Measurements from ENCODE around the gene KRT33A.
"Not testable (repeated sequence)": the region's sequence is repeated elsewhere in the genome, so short reads cannot be mapped to it uniquely, and the experiment has no call there.

Gene KRT33A

GRCh38 chr17:41367426-41368075 lies 16.9 kb upstream of the KRT33A start:
- FAIRE-seq (no peak), DNase-seq (ENCODE audit: extremely low spot score, insufficient read length, low read depth) (no peak)

- DNase-seq (ENCODE audit: extremely low spot score, insufficient read length, low read depth) (no peak), FAIRE-seq (no peak)
Measured at GRCh38 chr17:41366070-41366469, 15.4 kb upstream of the KRT33A start.

- DNase-seq (ENCODE audit: extremely low spot score, insufficient read length, low read depth) (no peak), FAIRE-seq (no peak)
Measured at GRCh38 chr17:41363881-41364280, 13.3 kb upstream of the KRT33A start.

- no peak for DNase-seq (ENCODE audit: extremely low spot score, insufficient read length, low read depth)
- FAIRE-seq = no peak
Measured at GRCh38 chr17:41360296-41360995, 9.8 kb upstream of the KRT33A start.

GRCh38 chr17:41354536-41354935 lies 3.9 kb upstream of the KRT33A start:
- DNase-seq (ENCODE audit: extremely low spot score, insufficient read length, low read depth) (no peak), FAIRE-seq (no peak)

- DNase-seq (ENCODE audit: extremely low spot score, insufficient read length, low read depth) (no peak), FAIRE-seq (peak; percentile 21)
Measured at GRCh38 chr17:41352597-41353366, 2.2 kb upstream of the KRT33A start.

- no peak for FAIRE-seq
Measured at GRCh38 chr17:41351177-41351576, 549 bp upstream of the KRT33A start.

GRCh38 chr17:41347869-41348760 lies 2.5 kb downstream of the KRT33A start:
- FAIRE-seq (no peak), DNase-seq (ENCODE audit: extremely low spot score, insufficient read length, low read depth) (no peak)

More at GRCh38 chr17:41351177-41351576, 549 bp upstream of the KRT33A start:
- no peak for DNase-seq (ENCODE audit: extremely low spot score, insufficient read length, low read depth)

GRCh38 chr17:41346421-41346820 lies 4.2 kb downstream of the KRT33A start:
- not testable (repeated sequence) for FAIRE-seq; DNase-seq (ENCODE audit: extremely low spot score, insufficient read length, low read depth)

GRCh38 chr17:41345992-41346391 lies 4.6 kb downstream of the KRT33A start:
- no peak for FAIRE-seq
- no peak for DNase-seq (ENCODE audit: extremely low spot score, insufficient read length, low read depth)

- DNase-seq (ENCODE audit: extremely low spot score, insufficient read length, low read depth) (no peak), FAIRE-seq (no peak)
Measured at GRCh38 chr17:41343029-41343428, 7.6 kb downstream of the KRT33A start.

- DNase-seq (ENCODE audit: extremely low spot score, insufficient read length, low read depth) (no peak), FAIRE-seq (no peak)
Measured at GRCh38 chr17:41340934-41341861, 9.4 kb downstream of the KRT33A start.

GRCh38 chr17:41340494-41340893 lies 10.1 kb downstream of the KRT33A start:
- FAIRE-seq (peak; percentile 86), DNase-seq (ENCODE audit: extremely low spot score, insufficient read length, low read depth) (no peak)

- no peak for DNase-seq (ENCODE audit: extremely low spot score, insufficient read length, low read depth)
- no peak for FAIRE-seq
Measured at GRCh38 chr17:41339571-41340172, 11.0 kb downstream of the KRT33A start.

GRCh38 chr17:41338961-41339485 lies 11.6 kb downstream of the KRT33A start:
- no peak for DNase-seq (ENCODE audit: extremely low spot score, insufficient read length, low read depth)
- FAIRE-seq = peak; percentile 94

- no peak for FAIRE-seq
- DNase-seq (ENCODE audit: extremely low spot score, insufficient read length, low read depth) = no peak
Measured at GRCh38 chr17:41335747-41336146, 14.9 kb downstream of the KRT33A start.

- no peak for DNase-seq (ENCODE audit: extremely low spot score, insufficient read length, low read depth)
- FAIRE-seq = peak; percentile 83
Measured at GRCh38 chr17:41334385-41335305, 16.0 kb downstream of the KRT33A start.

Data from GM18507 (cell line).